Measurements from ENCODE around the gene SERPIND1.
"Not testable (repeated sequence)": the region's sequence is repeated elsewhere in the genome, so short reads cannot be mapped to it uniquely, and the experiment has no call there.

SERPIND1 gene

GRCh38 chr22:20818471-20818870 is 44.6 kb downstream of the SERPIND1 start:
- DNase-seq: no peak

DNA sequence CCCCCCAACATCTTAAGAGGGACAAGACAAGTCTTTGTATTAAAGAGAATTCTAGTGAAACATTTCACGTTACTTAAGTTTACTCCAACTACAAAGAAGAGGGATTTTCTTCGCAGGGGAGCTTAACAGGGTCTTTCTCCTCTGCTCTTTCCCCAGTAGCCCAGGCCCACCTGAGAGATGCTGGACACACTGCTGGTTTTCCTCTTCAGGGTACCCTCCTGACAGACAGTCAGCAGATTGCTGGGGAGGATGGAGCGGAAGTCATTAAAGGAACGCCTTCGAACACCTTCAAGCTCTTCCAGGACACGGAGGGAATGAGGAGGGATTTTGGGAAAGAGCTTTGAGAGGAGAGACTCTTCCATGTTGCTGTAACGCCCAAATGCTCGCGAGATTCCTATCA is 45.6 kb downstream of the SERPIND1 start:
- DNase-seq: no peak

DNA sequence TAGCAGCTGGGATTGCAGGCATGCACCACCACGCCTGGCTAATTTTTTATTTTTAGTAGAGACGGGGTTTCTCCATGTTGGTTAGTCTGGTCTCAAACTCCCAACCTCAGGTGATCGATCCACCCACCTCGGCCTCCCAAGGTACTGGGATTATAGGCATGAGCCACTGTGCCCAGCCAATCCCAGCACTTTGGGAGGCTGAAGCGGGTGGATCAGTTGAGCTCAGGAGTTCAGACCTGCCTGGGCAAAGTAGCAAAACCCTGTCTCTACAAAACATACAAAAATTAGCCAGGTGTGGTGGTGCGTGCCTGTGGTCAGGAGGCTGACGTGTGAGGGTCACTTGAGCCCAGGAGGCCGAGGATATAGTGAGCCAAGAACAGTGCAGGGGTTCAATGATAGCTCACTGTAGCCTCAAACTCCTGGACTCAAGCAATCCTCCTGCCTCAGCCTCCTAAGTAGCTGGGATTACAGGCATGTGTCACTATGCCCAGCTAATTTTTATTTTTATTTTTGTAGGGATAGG is 47.9 kb downstream of the SERPIND1 start:
- not testable (repeated sequence) for DNase-seq

GRCh38 chr22:20822240-20822639 is 48.3 kb downstream of the SERPIND1 start:
- DNase-seq: no peak

DNA sequence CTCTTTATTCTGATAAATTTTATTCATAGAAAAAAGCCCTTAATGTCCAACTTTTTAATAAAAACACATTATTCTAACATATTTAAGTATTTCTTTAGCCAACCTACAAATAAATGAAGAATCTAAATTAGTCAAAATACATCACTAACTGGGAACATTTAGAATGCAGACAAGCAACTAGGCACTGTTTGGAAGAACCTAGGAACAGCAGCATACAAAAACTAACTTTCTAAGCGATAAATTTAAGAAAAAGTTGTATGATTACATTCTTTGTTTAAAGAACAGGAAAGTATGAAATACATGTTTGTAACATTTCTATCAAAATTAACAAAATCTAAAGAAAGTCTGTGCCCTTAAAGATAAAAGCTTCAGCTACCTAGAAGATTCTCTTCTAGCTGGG is 49.4 kb downstream of the SERPIND1 start:
- no peak for DNase-seq

DNA sequence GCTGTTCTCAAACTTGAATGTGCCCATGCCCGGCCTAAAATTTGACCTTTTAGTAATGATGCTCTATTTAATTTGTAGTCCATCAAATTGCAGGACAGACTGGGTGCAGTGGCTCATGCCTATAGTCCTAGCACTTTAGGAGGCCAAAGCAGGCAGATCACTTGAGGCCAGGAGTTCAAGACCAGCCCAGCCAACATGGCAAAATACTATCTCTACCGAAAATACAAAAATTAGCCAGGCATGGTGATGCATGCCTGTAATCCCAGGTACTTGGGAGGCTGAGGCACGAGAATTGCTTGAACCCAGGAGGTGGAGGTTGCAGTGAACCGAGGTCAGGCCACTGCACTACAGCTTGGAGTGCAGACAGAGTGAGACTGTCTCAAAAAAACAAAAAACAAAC is 51.3 kb downstream of the SERPIND1 start:
- not testable (repeated sequence) for DNase-seq

DNA sequence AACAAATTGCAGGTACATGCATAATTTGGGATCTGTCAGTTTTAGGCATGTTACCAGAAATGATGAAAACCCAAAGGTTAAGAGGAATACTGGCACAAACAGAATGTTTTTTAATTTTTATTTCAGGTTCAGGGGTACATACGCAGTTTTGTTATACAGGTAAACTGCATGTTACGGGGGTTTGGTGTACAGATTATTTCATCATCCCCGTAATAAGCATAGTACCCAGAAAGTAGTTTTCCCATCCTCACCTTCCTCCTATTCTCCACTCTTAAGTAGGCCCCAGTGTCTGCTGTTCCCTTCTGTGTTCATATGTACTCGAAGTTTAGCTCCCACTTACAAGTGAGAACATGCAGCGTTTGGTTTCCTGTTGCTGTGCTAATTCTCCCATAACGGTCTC is 51.7 kb downstream of the SERPIND1 start:
- DNase-seq: no peak

DNA sequence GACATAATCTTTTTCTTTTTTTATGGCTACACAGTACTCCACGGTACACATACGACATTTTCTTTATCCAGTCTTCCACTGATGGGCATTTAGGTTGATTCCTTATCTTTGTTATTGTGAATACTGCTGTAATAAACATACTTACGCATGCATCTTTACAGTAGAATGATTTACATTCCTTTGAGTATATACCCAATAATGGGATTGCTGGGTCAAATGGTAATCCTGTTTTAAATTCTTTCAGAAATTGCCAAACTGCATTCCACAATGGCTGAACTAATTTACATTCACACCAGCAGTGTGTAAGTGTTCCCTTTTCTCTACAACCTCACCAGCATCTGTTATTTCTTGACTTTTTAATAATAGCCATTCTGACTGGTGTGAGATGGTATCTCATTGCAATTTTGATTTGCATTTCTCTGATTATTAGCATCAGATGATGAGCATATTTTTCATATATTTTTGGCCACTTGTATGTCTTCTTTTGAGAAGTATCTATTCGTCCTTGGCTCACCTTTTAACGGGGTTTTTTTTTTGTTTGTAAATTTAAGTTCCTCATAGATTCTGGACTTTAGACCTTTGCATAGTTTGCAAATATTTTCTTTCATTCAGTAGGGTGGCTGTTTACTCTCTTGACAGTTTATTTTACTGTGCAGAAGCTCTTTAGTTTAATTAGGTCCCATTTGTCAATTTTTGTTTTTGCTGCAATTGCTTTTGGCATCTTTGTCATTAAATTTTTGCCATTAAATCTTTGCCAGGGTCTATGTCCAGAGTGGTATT is 52.6 kb downstream of the SERPIND1 start:
- DNase-seq: not testable (repeated sequence)

- no peak for DNase-seq
These were observed 55.7 kb downstream of the SERPIND1 start for GRCh38 chr22:20829491-20830134.

DNA sequence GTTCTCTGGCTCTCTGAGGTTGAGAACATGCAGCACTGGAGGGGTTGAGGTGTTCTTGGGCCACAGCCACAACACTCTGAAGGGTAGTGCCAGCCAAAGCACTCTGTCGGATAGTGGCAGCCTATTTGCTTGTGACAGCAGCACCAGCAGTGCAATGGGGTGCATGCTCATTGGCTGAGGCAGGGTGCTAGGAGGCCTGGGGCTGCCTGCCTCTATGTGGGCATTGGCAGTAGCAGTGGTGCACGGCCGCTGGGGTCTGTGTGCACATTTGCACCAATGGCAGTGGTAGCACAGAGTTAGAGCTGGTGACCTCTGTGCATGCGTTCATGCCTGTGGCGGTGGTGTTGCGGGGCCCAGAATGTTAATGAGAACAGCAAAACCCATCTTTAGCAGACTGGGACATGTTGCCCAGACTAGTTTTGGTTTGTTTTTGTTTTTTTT is 59.3 kb downstream of the SERPIND1 start:
- DNase-seq: no peak

DNA sequence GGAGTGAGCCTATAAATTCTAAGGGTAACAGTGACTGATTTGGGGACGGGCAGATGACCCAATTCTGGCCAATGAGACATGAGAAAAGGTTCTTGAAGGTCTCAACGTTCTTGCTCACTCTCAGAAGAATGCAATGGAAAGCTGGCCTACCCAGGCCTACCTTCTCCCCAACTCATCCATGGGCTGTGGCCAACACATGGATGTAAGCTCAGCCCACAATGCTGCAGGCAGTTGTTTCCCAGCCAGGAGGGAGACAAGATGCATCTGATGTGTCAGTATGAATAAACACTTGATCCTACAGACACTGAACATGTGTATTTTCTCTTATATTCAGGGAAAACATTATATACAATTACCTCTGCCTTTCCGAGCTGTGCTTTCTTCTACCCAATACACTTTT is 60.3 kb downstream of the SERPIND1 start:
- no peak for DNase-seq

DNA sequence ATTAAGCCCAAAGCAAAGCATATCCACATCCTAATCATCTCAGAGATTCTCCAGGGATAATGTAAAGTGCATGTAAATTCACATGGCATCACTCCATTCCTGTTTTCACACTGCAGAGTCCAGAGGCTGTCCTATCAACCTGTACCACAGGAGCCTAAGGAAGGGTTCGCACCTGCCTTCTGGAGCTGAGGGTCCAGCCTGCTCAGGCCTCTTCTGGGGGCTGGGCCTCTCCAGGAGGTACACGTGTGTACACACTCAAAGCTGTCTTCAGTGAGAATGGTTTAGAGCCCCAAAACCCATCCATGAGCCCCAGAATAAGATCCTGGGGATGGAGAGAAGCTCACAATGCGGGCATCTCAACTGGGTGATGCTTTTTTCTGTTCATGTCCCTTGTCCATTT is 60.8 kb downstream of the SERPIND1 start:
- DNase-seq: no peak

All from NCI-H187 treated with DMSO at 0.1 percent for 48 hours (cell line).